Pancreas (tissue), 10 donors: ENCODE data around the gene TM9SF4. TPM values are rescaled to one million over a fixed set of nuclear protein-coding genes. Genes with fewer than 3 reads are reported as not detected.

Experiments
- ATAC-seq, 4 donors: fragments of 200-7000 bp; cut with Tn5 transposase; one replicate each; pipeline versions ENCODE4 v1.8.0 to v1.9.1; 2020; ENCODE audit warnings: mild to moderate bottlenecking in 4 of 4, moderate library complexity in 4 of 4
- DNase-seq, 6 donors: peaks; one replicate each; pipeline ENCODE4 v3.0.0-alpha.2; 2020
- FAIRE-seq: peaks from 2 replicates; lab custom pipeline; 2012; peaks lifted over from hg19 to GRCh38; lab: Jason Lieb, UNC
- H3K27ac ChIP-seq, 4 donors: fragments of 200-600 bp; sonication (generic); 1 replicate in 3 of 4; 2 replicates in 1 of 4; pipeline versions ENCODE4 v1.5.0 to v1.8.0; 2020
- H3K27me3 ChIP-seq, 4 donors: fragments of 200-600 bp; one replicate each; pipeline ENCODE4 v1.8.0; 2021
- H3K36me3 ChIP-seq, 3 donors: fragments of 200-600 bp; sonication (generic) in 1 of 3; one replicate each; pipeline versions ENCODE4 v1.5.0 to v1.8.0; 2020 to 2021
- H3K4me1 ChIP-seq, 3 donors: fragments of 200-600 bp; one replicate each; pipeline ENCODE4 v1.8.0; 2021
- H3K4me3 ChIP-seq, 4 donors: fragments of 200-600 bp; sonication (generic) in 2 of 4; one replicate each; pipeline versions ENCODE4 v1.5.0 to v1.8.0; 2020 to 2021
- H3K9me3 ChIP-seq, 4 donors: fragments of 200-600 bp; one replicate each; pipeline ENCODE4 v1.8.0; 2021
- WGBS, 2 donors: extraction: QIAGEN DNeasy Blood & Tissue Kit; methylation state at CpG; one replicate each; pipeline ENCODE4 v1.1.7; 2013; 5-methylcytosine and 5-hydroxymethylcytosine counted together
- intact Hi-C, 3 donors: fragments of 100-400 bp; cut with DNase I; formaldehyde crosslinking; loops; one replicate each; pipeline versions ENCODE4 v1.11.1 to v1.14.2; 2022
- polyA plus RNA-seq, 2 donors: library from polyadenylated mRNA; stranded (reverse); fragments of 200-250 nt; gene quantifications; one replicate each; pipeline ENCODE4 v1.2.3, GENCODE V29; 2013
- total RNA-seq, 6 donors: library from RNA; stranded (reverse); fragmentation: NEBNext Ultra II Directional in 4 of 6; extraction: Animal tissue kit (Norgen Biotek cat#: 25700) in 4 of 6; gene quantifications; one replicate each; pipeline versions ENCODE4 v1.2.1 to v1.2.4, GENCODE V29; 2021 to 2023
- TF ChIP-seq, protein P1 (sequence below), 4 donors: fragments of 200-600 bp; sonication (generic) in 3 of 4; IDR thresholded peaks; one replicate each; pipeline versions ENCODE4 v1.5.0 to v1.8.0; 2021; ENCODE audit warnings: antibody characterized with exemption in 4 of 4
- donor health status: healthy with polysubstance abuse.
- donor health status: DM: no; HTN: no; CAD: no; lungs with moderate emphysema.
- donor health status: DM: no; HTN: no; CAD: no.
- donor health status: control.
- donor health status: control.
- donor health status: Bipolar disorder and iron deficiency.
- donor health status: DM: yes; HTN: yes; CAD: no.
- donor health status: DM: no; HTN: no; CAD: no.
- donor health status: DM: no; HTN: no; CAD: no.
- donor health status: DM: yes; HTN: yes; CAD: no.

Gene TM9SF4
- total and polyA plus RNA-seq, 8 donors, result 12.7 to 30.2 (median 20.9) TPM

DNA sequence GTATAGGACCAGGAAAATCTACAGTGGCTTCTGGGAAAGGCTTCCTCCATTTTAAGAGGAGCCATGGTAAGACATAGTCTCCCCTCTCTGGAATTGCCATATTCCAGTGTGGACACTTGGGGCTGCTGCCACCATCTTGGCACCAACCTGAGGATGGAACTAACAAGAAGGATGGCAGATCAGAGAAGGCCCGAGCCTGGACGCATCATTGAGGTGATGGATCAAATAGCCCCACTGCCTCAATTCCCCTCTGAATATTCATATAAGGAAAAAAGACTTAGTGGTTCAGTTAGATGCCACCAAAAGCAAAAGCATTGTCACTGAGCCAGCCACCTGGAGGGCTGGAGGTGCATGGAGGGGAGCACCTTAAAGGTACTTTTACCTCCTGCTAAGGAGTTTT, 72.1 kb downstream of the TM9SF4 start:
- H3K4me1 ChIP-seq, result no peaks in the 10 kb centered on the region
- H3K9me3 ChIP-seq, result no peaks in the 10 kb centered on the region
- no peaks in the 10 kb centered on the region for H3K36me3 ChIP-seq
- intact Hi-C loops, result no loop called here
- no peaks in the 10 kb centered on the region for H3K27me3 ChIP-seq
- no peak for FAIRE-seq
- TF ChIP-seq, protein P1, sequence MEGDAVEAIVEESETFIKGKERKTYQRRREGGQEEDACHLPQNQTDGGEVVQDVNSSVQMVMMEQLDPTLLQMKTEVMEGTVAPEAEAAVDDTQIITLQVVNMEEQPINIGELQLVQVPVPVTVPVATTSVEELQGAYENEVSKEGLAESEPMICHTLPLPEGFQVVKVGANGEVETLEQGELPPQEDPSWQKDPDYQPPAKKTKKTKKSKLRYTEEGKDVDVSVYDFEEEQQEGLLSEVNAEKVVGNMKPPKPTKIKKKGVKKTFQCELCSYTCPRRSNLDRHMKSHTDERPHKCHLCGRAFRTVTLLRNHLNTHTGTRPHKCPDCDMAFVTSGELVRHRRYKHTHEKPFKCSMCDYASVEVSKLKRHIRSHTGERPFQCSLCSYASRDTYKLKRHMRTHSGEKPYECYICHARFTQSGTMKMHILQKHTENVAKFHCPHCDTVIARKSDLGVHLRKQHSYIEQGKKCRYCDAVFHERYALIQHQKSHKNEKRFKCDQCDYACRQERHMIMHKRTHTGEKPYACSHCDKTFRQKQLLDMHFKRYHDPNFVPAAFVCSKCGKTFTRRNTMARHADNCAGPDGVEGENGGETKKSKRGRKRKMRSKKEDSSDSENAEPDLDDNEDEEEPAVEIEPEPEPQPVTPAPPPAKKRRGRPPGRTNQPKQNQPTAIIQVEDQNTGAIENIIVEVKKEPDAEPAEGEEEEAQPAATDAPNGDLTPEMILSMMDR (IDR thresholded peaks at IDR 0.05), result no peak
- DNase-seq, result no peak
- H3K4me3 ChIP-seq, result no peak overlapping the region
- H3K27ac ChIP-seq, result no peak overlapping the region
- ATAC-seq, result no peak
- WGBS, 2 donors, result 92 to 94% methylated on average over 2 of the region's 2 CpGs

DNA sequence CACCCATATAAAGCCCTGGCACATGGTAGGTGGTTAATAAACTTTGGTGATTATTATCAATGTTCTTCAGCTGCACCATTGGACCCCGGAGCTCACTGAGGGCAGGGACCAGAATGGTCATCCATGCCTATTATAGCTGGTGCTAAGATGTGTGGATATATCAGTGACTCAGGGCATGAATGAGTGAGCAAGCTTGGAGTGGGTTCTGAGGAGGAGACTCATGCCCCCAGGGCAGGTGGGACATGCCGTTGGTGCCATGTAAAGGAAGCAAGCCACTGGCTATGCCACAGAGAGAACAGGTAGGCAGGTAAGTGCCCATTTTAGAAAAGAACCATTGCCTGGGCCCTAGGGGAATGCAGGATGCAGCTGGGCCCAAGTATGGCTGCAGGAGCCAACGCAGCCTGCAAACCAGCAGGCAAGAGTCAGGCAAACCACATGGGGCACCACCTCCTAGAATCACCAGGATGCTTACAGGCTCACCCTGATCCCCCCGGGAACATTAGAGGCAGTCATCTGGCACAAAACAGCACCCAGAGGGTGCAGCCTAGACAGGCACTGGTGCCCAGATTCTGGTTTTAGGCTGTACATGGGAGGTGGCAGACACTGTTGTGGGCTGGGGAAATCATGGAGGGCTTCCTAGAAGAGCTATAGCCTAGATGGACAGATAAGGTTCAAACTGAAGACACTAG, 74.6 kb downstream of the TM9SF4 start:
- ATAC-seq, result no peak
- 93 to 94% methylated on average over 4 of the region's 4 CpGs for WGBS, 2 donors
- no peak overlapping the region for H3K27ac ChIP-seq
- H3K9me3 ChIP-seq, result no peaks in the 10 kb centered on the region
- intact Hi-C loops, result no loop called here
- H3K4me3 ChIP-seq, result no peak overlapping the region
- no peak for FAIRE-seq
- TF ChIP-seq, protein P1 (IDR thresholded peaks at IDR 0.05), result no peak
- peaks cover 0 to under 1% (median 0%) of the 10 kb centered on the region in 3 donors for H3K4me1 ChIP-seq
- peak in 1 of 6 donors; percentile 17 for DNase-seq
- H3K36me3 ChIP-seq, result no peaks in the 10 kb centered on the region
- no peaks in the 10 kb centered on the region for H3K27me3 ChIP-seq

- intact Hi-C loops, result no loop called here
- Histone ChIP-seq H3K36me3 (no peaks in the 10 kb centered on the region), H3K27me3 (no peaks in the 10 kb centered on the region), H3K27ac (no peak overlapping the region), H3K9me3 (no peaks in the 10 kb centered on the region), H3K4me3 (no peak overlapping the region), H3K4me1 (peaks cover 0 to 4% (median 3%) of the 10 kb centered on the region in 3 donors)
- ATAC-seq (no peak), FAIRE-seq (no peak), DNase-seq (no peak)
- WGBS, 2 donors, result 73 to 80% methylated on average over 10 of the region's 10 CpGs
- TF ChIP-seq, protein P1 (IDR thresholded peaks at IDR 0.05), result no peak
Observed at GRCh38 chr20:32184961-32185603, 75.6 kb downstream of the TM9SF4 start.

DNA sequence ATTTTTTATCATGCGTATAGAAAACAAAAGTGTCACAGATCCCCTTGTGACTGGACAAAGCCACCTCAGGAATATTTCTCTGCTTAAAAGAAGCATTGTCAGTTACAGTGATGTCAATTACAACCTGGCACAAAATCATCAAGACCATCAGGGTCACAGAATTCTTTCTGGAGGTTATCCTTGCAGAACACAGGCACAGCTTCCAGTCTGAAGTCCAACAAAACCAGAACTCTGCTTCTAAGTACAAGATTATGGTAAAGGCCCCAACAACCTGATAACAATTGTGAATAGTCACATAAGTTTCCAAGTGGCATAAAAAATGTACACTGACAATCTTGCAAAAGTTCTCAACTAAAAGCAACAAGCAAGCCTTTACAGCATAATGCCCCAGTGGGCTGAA, 77.0 kb downstream of the TM9SF4 start:
- Histone ChIP-seq H3K36me3 (no peaks in the 10 kb centered on the region), H3K27me3 (no peaks in the 10 kb centered on the region), H3K27ac (no peak overlapping the region), H3K9me3 (no peaks in the 10 kb centered on the region), H3K4me1 (peaks cover 0 to 4% (median 3%) of the 10 kb centered on the region in 3 donors), H3K4me3 (no peak overlapping the region)
- FAIRE-seq (no peak), DNase-seq (no peak), ATAC-seq (no peak)
- WGBS, 2 donors, result 96 to 100% methylated on average over 1 of the region's 1 CpG
- intact Hi-C loops, result no loop called here
- TF ChIP-seq, protein P1 (IDR thresholded peaks at IDR 0.05), result no peak
